MCF 10A (cell line): ENCODE results near the gene CCL22. TPM values are rescaled to one million over a fixed set of nuclear protein-coding genes. Genes with fewer than 3 reads are reported as not detected.

Experiments
- BruUV-seq: library from RNA; stranded (reverse); fragments of 400-500 nt; replicated peaks from 2 replicates; lab custom pipeline; 2021; lab: Mats Ljungman, UMichigan
- CTCF ChIA-PET: fragments of 300-600 bp; sonication (Branson Sonifier 250); formaldehyde crosslinking; extraction: SDS; loops from one replicate; lab custom pipeline; 2021; ENCODE audit warnings: antibody characterized with exemption, inconsistent platforms; lab: Yijun Ruan, JAX
- POLR2A ChIA-PET: fragments of 300-600, 350-650 bp; sonication (Branson Sonifier 250); formaldehyde crosslinking; extraction: SDS; loops from one replicate; lab custom pipeline; 2020; ENCODE audit warnings: antibody characterized with exemption, inconsistent platforms; lab: Yijun Ruan, JAX
- DNase-seq: peaks from one replicate; pipeline ENCODE4 v3.0.0-alpha.2; 2018; ENCODE audit not compliant: unreplicated experiment
- H3K27ac Mint-ChIP-seq: one replicate; pipeline ENCODE4 v1.8.0; 2022; ENCODE audit warnings: mild to moderate bottlenecking, low read depth, mixed read lengths; ENCODE audit not compliant: unreplicated experiment
- H3K27me3 Mint-ChIP-seq: one replicate; pipeline ENCODE4 v1.8.0; 2022; ENCODE audit warnings: mixed read lengths; ENCODE audit not compliant: insufficient read depth, unreplicated experiment
- H3K36me3 Mint-ChIP-seq: one replicate; pipeline ENCODE4 v1.8.0; 2022; ENCODE audit warnings: mild to moderate bottlenecking, moderate library complexity, mixed read lengths; ENCODE audit not compliant: insufficient read depth, unreplicated experiment
- H3K4me1 Mint-ChIP-seq: one replicate; pipeline ENCODE4 v1.8.0; 2022; ENCODE audit warnings: mixed read lengths; ENCODE audit not compliant: insufficient read depth, unreplicated experiment
- H3K4me3 Mint-ChIP-seq: one replicate; pipeline ENCODE4 v1.8.0; 2022; ENCODE audit warnings: mild to moderate bottlenecking, moderate library complexity, mixed read lengths; ENCODE audit not compliant: unreplicated experiment
- H3K9me3 Mint-ChIP-seq: one replicate; pipeline ENCODE4 v1.8.0; 2022; ENCODE audit warnings: mixed read lengths; ENCODE audit not compliant: unreplicated experiment
- intact Hi-C: fragments of 100-400 bp; cut with micrococcal nuclease; formaldehyde crosslinking; loops from 2 replicates; pipeline ENCODE4 v1.14.1; 2022
- total RNA-seq: library from RNA; stranded (reverse); gene quantifications from 2 replicates; pipeline ENCODE4 v1.2.3, GENCODE V29; 2022
- TF ChIP-seq, protein P1 (sequence below): fragments of 200-600 bp; IDR thresholded peaks from one replicate; pipeline ENCODE4 v1.8.0; 2022; ENCODE audit warnings: antibody characterized with exemption, mild to moderate bottlenecking; ENCODE audit not compliant: unreplicated experiment

CCL22 gene
- total RNA-seq, 1 experiment from 2014 or later = not detected

DNA sequence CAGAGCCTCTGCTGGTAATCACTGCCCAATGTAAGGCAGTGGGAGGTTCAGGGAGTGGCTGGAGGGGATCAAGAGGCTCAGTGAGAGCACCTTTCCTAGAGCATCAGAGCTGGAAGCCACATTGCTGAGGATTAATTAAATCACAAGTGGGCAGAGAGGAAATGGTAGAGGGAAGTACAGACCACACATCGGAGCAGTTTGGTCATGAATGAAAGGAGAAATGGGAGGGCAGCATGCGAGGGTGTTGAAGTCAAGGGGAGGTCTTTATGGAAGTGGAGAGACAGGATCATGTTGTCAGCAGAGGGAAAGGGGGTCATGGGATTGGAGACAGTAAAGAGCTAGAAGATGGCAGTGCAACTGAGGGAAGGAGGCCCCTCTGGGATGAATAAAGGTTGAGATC, 48.3 kb downstream of the CCL22 start:
- ChIA-PET POLR2A (no interaction called here), CTCF (interaction anchor here (0.6 to 3.8 kb wide), 3 partner anchors 11 to 37 kb away, joined by 3 to 48 read pairs (median 3); no protein-coding TSS in a partner anchor)
- intact Hi-C loops = no loop called here
- Mint-ChIP-seq H3K27me3 (peaks cover 16% of the 10 kb centered on the region), H3K36me3 (no peaks in the 10 kb centered on the region), H3K9me3 (no peaks in the 10 kb centered on the region), H3K4me3 (no peak overlapping the region), H3K27ac (no peak overlapping the region), H3K4me1 (peaks cover 10% of the 10 kb centered on the region)
- TF ChIP-seq, protein P1, sequence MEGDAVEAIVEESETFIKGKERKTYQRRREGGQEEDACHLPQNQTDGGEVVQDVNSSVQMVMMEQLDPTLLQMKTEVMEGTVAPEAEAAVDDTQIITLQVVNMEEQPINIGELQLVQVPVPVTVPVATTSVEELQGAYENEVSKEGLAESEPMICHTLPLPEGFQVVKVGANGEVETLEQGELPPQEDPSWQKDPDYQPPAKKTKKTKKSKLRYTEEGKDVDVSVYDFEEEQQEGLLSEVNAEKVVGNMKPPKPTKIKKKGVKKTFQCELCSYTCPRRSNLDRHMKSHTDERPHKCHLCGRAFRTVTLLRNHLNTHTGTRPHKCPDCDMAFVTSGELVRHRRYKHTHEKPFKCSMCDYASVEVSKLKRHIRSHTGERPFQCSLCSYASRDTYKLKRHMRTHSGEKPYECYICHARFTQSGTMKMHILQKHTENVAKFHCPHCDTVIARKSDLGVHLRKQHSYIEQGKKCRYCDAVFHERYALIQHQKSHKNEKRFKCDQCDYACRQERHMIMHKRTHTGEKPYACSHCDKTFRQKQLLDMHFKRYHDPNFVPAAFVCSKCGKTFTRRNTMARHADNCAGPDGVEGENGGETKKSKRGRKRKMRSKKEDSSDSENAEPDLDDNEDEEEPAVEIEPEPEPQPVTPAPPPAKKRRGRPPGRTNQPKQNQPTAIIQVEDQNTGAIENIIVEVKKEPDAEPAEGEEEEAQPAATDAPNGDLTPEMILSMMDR = no peak
- no peak for DNase-seq
- no TSS peak for BruUV-seq

GRCh38 chr16:57407521-57408353, 49.2 kb downstream of the CCL22 start:
- ChIA-PET POLR2A (no interaction called here), CTCF (interaction anchor here (0.6 to 3.8 kb wide), 3 partner anchors 10 to 113 kb away, joined by 3 to 48 read pairs (median 3); no protein-coding TSS in a partner anchor)
- BruUV-seq = no TSS peak
- Mint-ChIP-seq H3K4me1 (peaks cover 10% of the 10 kb centered on the region), H3K36me3 (no peaks in the 10 kb centered on the region), H3K9me3 (no peaks in the 10 kb centered on the region), H3K27ac (no peak overlapping the region), H3K4me3 (no peak overlapping the region), H3K27me3 (peaks cover 16% of the 10 kb centered on the region)
- intact Hi-C loops = no loop called here
- TF ChIP-seq, protein P1 = no peak
- DNase-seq = no peak

- H3K36me3 Mint-ChIP-seq = no peaks in the 10 kb centered on the region
- peaks cover 10% of the 10 kb centered on the region for H3K4me1 Mint-ChIP-seq
- peaks cover 16% of the 10 kb centered on the region for H3K27me3 Mint-ChIP-seq
- ChIA-PET POLR2A (interaction anchor here (1.4 kb wide), 1 partner anchor 67 kb away, joined by 5 read pairs; no protein-coding TSS in a partner anchor), CTCF (interaction anchor here (2.0 kb wide), 1 partner anchor 10 kb away, joined by 9 read pairs; no protein-coding TSS in a partner anchor)
- no TSS peak for BruUV-seq
- no peak overlapping the region for H3K27ac Mint-ChIP-seq
- no peak for DNase-seq
- H3K4me3 Mint-ChIP-seq = no peak overlapping the region
- TF ChIP-seq, protein P1 = no peak
- no peaks in the 10 kb centered on the region for H3K9me3 Mint-ChIP-seq
- intact Hi-C loops = no loop called here
Observed at GRCh38 chr16:57409065-57409464, 50.5 kb downstream of the CCL22 start.
